HG02763 (cell line): ENCODE data around the gene APBB1.
A peak's percentile ranks its signal among the peaks of the same experiment; 100 is the strongest.

Experiments used
- ATAC-seq: cut with Tn5 transposase; IDR thresholded peaks from one replicate; pipeline ENCODE4 v1.9.1; 2021; ENCODE audit warnings: mild to moderate bottlenecking, moderate library complexity; ENCODE audit not compliant: unreplicated experiment

The APBB1 gene

GRCh38 chr11:6354651-6355485 is 64.0 kb downstream of the APBB1 start:
- ATAC-seq: no peak

GRCh38 chr11:6353367-6353987 is 65.4 kb downstream of the APBB1 start:
- ATAC-seq: peak; percentile 64

- ATAC-seq: no peak
Observed at GRCh38 chr11:6351782-6352382, 67.0 kb downstream of the APBB1 start.

GRCh38 chr11:6350486-6350885 is 68.4 kb downstream of the APBB1 start:
- ATAC-seq: no peak

GRCh38 chr11:6350043-6350442 is 68.9 kb downstream of the APBB1 start:
- ATAC-seq: no peak

- ATAC-seq: no peak
Observed at GRCh38 chr11:6345366-6345765, 73.5 kb downstream of the APBB1 start.
